GM18858 (cell line): ENCODE data around the gene WNK2.

Experiments used
- ATAC-seq: cut with Tn5 transposase; IDR thresholded peaks from one replicate; pipeline ENCODE4 v1.9.1; 2021; ENCODE audit not compliant: unreplicated experiment

The WNK2 gene

GRCh38 chr9:93252781-93253530 is 69.0 kb downstream of the WNK2 start:
- ATAC-seq = no peak

GRCh38 chr9:93253633-93254032 is 69.7 kb downstream of the WNK2 start:
- no peak for ATAC-seq

GRCh38 chr9:93254061-93254481 is 70.1 kb downstream of the WNK2 start:
- no peak for ATAC-seq

GRCh38 chr9:93254806-93255493 is 71.0 kb downstream of the WNK2 start:
- ATAC-seq = no peak

DNA sequence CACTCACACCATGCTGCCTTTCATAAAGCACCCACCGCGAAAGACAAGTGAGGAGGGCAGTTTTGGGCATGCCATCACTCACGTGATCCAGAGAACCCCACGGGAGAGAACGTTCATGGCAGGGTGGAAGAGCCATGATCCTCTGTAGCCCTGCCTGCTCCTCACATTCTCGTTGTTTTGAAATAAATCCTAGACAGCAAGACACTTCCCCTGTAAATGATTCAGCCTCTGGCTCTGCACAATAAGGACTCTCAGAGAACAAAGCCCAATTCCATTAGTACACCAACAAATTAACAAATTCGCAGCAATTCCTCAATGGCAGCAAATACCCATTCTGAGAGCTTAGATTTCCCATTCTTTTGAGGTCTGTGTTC is 71.5 kb downstream of the WNK2 start:
- ATAC-seq = no peak

DNA sequence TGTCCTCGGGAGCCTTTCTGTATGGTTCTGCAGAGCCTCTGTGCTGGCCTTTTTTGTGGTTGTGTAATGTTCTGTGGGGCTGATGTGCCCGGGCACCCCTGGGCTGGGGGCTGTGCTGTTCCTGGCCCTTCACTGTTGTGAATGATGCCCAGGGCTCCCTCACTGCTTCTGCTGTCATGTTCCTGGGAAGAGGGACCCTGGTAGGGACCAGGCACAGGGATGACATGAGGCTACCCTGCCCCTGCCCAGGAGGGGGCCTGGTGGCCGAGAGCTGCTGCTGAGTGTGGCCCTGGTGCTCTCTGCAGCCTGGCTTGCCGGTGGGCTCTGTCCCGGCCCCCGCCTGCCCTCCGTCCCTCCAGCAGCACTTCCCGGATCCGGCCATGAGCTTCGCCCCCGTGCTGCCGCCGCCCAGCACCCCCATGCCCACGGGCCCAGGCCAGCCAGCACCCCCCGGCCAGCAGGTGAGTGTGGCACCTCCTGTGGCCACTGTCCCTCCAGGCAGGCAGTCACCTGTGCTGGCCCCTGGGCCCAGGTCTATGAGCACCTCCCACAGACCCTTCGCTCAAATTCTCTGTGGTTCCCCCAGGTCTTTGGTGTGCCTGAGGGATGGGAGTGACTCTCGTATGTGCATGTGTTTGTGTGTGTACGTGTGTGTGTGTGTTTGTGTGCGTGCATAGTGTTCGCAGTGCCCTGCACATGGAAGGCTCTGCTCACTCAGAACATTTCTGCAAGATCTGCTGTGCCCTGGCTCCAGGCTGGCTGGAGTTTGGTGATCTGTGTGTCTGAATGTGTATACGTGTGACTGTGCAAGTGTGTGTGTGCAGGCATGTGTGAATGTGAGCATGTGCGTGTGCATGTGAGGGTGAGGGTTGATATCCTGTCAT is 72.3 kb downstream of the WNK2 start:
- no peak for ATAC-seq

DNA sequence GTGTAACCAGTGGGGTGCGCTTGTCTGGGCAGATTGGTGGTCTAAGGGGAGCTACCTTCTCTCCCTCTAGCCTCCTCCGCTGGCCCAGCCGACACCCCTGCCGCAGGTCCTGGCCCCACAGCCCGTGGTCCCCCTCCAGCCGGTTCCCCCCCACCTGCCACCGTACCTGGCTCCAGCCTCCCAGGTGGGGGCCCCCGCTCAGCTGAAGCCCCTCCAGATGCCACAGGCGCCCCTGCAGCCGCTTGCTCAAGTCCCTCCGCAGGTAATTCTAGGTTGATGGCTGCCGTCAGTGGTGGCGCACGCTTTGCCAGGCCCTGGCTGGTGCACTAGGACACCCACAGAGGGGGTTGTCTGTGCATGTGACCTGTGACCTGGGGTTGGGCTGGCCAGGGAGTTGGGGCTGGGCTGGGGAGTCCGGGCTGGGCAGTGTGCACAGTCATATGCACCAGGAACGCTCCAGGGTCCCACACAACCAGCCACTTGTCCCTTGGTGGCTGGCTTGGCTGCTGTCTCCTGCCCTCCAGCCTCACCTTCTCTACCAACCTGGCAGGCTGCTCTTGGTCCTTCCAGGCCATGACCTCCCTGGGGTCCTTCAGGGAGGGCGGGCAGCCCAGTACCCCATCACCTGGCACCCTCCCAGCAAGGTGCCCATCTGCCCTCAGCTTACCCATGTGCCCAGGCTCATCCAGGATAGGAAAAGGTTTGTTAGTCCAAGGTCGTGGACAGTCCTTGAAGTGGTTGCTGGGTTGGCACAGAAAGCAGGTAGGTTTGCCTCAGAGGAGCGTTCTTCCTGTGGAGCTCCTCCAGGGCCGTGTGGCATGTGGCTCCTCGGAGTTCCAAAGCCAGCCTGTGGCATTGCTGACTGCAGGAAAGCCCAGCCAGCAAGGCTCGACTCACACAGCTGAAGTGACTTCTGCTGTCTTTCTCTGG is 73.2 kb downstream of the WNK2 start:
- no peak for ATAC-seq

DNA sequence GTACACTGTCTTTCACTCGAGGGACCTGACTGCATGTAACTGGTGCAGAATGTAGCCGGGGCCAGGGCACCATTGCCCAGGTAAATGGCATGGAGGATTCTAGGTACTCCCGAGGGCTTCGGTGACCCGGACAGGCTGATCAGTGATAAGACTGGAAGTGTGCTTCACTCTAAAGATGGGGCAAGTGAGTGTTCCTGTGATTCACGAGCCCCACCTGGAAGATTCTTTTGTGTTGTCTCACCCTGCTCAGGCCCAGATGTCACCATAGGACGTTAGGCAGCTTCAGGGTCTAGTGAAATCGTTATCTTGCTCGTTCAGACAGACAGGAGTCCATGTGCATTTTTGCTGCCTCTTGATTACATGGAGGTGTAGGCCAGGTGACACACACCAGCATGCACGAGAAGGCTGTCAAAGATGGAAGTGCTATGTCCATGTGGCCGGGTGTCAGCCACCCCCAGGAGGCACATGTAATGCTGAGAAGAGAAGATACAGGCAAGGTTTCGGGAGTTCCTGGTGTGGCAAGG is 73.9 kb downstream of the WNK2 start:
- no peak for ATAC-seq

DNA sequence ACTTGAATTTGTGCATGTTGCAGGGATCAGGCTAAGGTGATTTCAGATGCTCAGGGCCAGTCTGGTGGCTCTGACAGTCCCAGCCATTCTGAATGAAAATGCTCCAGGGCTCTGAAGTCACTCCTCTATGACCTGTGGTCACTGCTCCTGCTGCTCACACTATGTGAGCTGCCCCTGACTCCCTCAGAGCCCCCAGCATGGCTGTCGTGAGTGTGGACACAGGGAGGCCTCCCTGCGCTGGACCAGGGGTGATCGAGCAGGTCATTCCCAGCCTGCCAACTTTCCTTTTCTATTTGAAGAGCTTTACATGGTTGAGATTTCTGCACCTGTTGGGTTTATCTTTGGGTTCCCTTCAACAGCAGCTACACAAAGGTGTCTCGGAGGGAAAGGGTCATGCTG is 74.5 kb downstream of the WNK2 start:
- ATAC-seq = no peak

GRCh38 chr9:93258818-93259489 is 75.0 kb downstream of the WNK2 start:
- no peak for ATAC-seq

GRCh38 chr9:93259490-93260262 is 75.7 kb downstream of the WNK2 start:
- ATAC-seq = no peak

GRCh38 chr9:93260263-93261066 is 76.5 kb downstream of the WNK2 start:
- ATAC-seq = no peak

DNA sequence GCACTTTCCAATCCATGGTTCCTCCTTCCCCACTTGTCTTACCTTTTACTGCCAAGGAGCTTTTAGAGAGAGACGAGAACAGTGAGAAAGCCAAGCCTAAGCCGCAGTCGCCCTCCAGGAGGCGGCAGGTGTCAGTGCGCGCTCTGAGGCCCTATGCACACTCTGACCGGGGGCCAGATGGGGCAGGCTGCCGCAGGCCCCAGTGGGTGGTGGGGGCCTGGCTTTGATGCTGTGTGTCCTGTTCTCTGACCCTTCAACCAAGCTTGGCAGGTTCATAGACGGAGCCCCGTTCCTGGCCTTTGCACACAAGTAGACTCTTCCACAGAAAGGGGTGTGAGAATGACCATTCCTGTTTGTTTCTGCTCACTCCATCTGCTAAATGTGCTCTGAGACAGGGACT is 77.3 kb downstream of the WNK2 start:
- no peak for ATAC-seq

DNA sequence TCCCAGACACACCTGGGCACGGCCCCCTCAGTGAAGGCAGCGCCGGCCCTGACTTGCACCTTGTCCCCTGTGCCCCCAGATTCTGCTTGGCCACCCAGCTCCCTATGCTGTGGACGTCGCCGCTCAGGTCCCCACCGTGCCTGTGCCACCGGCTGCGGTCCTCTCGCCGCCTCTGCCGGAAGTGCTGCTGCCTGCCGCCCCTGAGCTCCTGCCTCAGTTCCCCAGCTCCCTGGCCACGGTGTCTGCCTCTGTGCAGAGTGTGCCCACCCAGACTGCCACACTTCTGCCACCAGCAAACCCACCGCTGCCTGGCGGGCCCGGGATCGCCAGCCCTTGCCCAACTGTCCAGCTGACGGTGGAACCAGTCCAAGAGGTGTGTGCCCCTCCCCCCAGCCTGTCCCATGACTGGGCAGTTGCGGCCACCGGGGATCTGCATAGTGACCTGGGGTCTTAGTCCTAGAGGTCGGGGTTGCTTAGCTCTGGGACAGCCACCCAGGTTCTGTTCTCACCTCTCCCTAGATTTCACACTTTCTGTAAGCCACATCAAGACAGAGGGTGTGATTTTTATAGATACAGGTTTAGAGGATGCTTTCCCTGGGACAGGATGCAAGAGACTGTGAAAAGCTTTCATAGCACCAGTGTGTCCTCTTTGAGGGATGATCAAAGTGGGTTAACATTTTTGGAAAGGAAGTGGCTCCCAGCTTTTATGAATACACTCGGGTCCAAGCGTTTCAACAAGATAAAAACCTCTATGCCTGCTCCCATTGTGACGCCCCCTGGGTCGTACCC is 78.0 kb downstream of the WNK2 start:
- ATAC-seq = no peak

GRCh38 chr9:93262537-93263310 is 78.8 kb downstream of the WNK2 start:
- ATAC-seq = no peak

DNA sequence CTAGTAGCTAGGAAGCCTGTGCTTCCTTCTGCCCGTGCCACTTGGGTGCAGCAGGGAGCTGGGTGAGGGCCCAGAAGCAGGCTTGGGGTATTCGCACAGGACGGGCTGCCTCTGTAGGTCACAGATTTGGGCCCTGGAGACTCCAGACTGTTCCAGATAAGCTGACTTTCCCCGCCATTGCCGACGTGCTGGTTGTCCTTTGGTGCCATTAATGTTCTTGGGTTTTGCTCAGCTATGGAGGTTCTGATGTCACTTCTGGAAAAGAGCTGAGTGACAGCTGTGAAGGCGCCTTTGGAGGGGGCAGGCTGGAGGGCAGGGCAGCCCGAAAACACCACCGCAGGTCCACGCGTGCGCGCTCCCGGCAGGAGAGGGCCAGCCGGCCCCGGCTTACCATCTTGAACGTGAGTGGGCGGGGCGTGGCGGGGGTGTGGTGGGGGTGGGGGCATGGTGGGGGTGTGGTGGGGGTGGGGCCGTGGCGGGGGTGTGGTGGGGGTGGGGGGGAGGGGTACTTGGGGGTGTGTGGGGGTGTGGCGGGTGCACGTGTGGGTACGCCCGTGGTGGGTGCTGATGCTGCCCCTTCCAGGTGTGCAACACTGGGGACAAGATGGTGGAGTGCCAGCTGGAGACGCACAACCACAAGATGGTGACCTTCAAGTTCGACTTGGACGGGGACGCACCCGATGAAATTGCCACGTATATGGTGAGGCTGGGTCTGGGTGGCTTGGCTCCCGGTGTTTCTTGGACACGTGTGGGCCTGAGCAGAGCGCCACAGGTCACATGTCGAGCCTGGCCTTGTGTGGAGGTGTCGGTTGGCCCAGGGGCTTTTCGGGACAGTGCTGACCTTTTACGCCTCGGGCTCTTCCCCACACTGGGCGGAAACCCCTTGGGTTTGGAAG is 79.6 kb downstream of the WNK2 start:
- no peak for ATAC-seq
